Measurements from ENCODE around the gene ZNF664.

- TF ChIP-seq CTCF (IDR thresholded peaks at IDR 0.05) (no peak), POLR2A (IDR thresholded peaks at IDR 0.05) (no peak), POLR2AphosphoS5 (IDR thresholded peaks at IDR 0.05) (no peak), EP300 (IDR thresholded peaks at IDR 0.05) (no peak)
Observed at GRCh38 chr12:123933214-123933613, 39.8 kb upstream of the ZNF664 start.

Measured in upper lobe of left lung (tissue), 4 donors.